Left ventricle myocardium inferior (tissue), 1 donor: Measurements from ENCODE around the gene APEH. TPM values are rescaled to one million over a fixed set of nuclear protein-coding genes. Genes with fewer than 3 reads are reported as not detected.
"Not testable (repeated sequence)": the region's sequence is repeated elsewhere in the genome, so short reads cannot be mapped to it uniquely, and the experiment has no call there.

ENCODE experiments used
- DNase-seq: peaks from one replicate; pipeline ENCODE4 v3.0.0-alpha.2; 2020
- H3K27ac ChIP-seq: fragments of 200-600 bp; replicated peaks from 2 replicates; pipeline ENCODE4 v1.8.0; 2021
- H3K27me3 ChIP-seq: fragments of 200-600 bp; 2 replicates; pipeline ENCODE4 v1.8.0; 2021; ENCODE audit warnings: low read depth
- H3K36me3 ChIP-seq: fragments of 200-600 bp; 2 replicates; pipeline ENCODE4 v1.8.0; 2021
- H3K4me1 ChIP-seq: fragments of 200-600 bp; 2 replicates; pipeline ENCODE4 v1.8.0; 2021
- H3K4me3 ChIP-seq: fragments of 200-600 bp; 2 replicates; pipeline ENCODE4 v1.8.0; 2021; ENCODE audit warnings: mild to moderate bottlenecking, moderate library complexity
- H3K9me3 ChIP-seq: fragments of 200-600 bp; replicated peaks from 2 replicates; pipeline ENCODE4 v1.8.0; 2021
- CTCF ChIP-seq: fragments of 200-600 bp; IDR thresholded peaks from 2 replicates; pipeline ENCODE4 v1.8.0; 2021; ENCODE audit warnings: antibody characterized with exemption, mild to moderate bottlenecking, borderline replicate concordance
- intact Hi-C: fragments of 100-400 bp; cut with micrococcal nuclease; formaldehyde crosslinking; loops from one replicate; pipeline ENCODE4 v1.11.0; 2022
- total RNA-seq: library from RNA; stranded (reverse); fragmentation: NEBNext Ultra II Directional; extraction: Animal tissue kit (Norgen Biotek cat#: 25700); gene quantifications from one replicate; pipeline ENCODE4 v1.2.1, GENCODE V29; 2021
- donor health status: DM: no; HTN: yes; CAD: no; lungs with severe emphysema.

The APEH gene
- total RNA-seq, 1 donor from 2014 or later = 99.0 TPM

- H3K9me3 ChIP-seq = no peaks in the 10 kb centered on the region
- peaks cover 48% of the 10 kb centered on the region for H3K4me1 ChIP-seq
- H3K27ac ChIP-seq = peak within 1 kb of the TSS; percentile 84
- peak within 1 kb of the TSS; percentile 88 for H3K4me3 ChIP-seq
- peak; percentile 92 for DNase-seq
- H3K36me3 ChIP-seq = no peaks in the 10 kb centered on the region
- TF ChIP-seq CTCF = peak; percentile 53
- H3K27me3 ChIP-seq = peaks cover 14% of the 10 kb centered on the region
- intact Hi-C loops = no loop called here
Observed at GRCh38 chr3:49689046-49689907, 15.1 kb downstream of the APEH start, which contains the start of the genes MST1 and RNF123. Gene MST1, minus strand, starts transcription at chr3:49689474. Its CDS starts 783 bp downstream, at chr3:49688691. Gene RNF123, plus strand, starts transcription at chr3:49689557. Its CDS starts 1,609 bp downstream, at chr3:49691166.

- H3K36me3 ChIP-seq, intact Hi-C loops, DNase-seq, H3K9me3 ChIP-seq: not testable (repeated sequence)
- H3K4me3 ChIP-seq = peak overlapping the region; percentile 88
- peak overlapping the region; percentile 84 for H3K27ac ChIP-seq
- peaks cover 14% of the 10 kb centered on the region for H3K27me3 ChIP-seq
- peaks cover 55% of the 10 kb centered on the region for H3K4me1 ChIP-seq
Observed at GRCh38 chr3:49689908-49690624, 15.9 kb downstream of the APEH start.

GRCh38 chr3:49690856-49691255 is 16.7 kb downstream of the APEH start:
- Histone ChIP-seq H3K27me3 (peaks cover 14% of the 10 kb centered on the region), H3K4me1 (peaks cover 60% of the 10 kb centered on the region), H3K4me3 (peak overlapping the region; percentile 88)
- H3K36me3 ChIP-seq, intact Hi-C loops, DNase-seq, H3K27ac ChIP-seq, H3K9me3 ChIP-seq: not testable (repeated sequence)

GRCh38 chr3:49691481-49691880 is 17.3 kb downstream of the APEH start:
- Histone ChIP-seq H3K27me3 (peaks cover 10% of the 10 kb centered on the region), H3K4me1 (peaks cover 62% of the 10 kb centered on the region)
- DNase-seq, H3K9me3 ChIP-seq, intact Hi-C loops, H3K4me3 ChIP-seq, H3K36me3 ChIP-seq, H3K27ac ChIP-seq: not testable (repeated sequence)

- DNase-seq, H3K9me3 ChIP-seq, H3K4me3 ChIP-seq, intact Hi-C loops, H3K27me3 ChIP-seq: not testable (repeated sequence)
- peaks cover 60% of the 10 kb centered on the region for H3K4me1 ChIP-seq
- H3K36me3 ChIP-seq = peaks cover 20% of the 10 kb centered on the region
- peak overlapping the region; percentile 57 for H3K27ac ChIP-seq
Observed at GRCh38 chr3:49694409-49695070, 20.4 kb downstream of the APEH start.

GRCh38 chr3:49695350-49696015 is 21.3 kb downstream of the APEH start:
- Histone ChIP-seq H3K36me3 (peaks cover 30% of the 10 kb centered on the region), H3K27ac (peak overlapping the region; percentile 57), H3K4me1 (peaks cover 59% of the 10 kb centered on the region)
- H3K4me3 ChIP-seq, H3K9me3 ChIP-seq, DNase-seq, intact Hi-C loops, H3K27me3 ChIP-seq: not testable (repeated sequence)

GRCh38 chr3:49699281-49699979 is 25.3 kb downstream of the APEH start:
- peaks cover 58% of the 10 kb centered on the region for H3K36me3 ChIP-seq
- no peaks in the 10 kb centered on the region for H3K27me3 ChIP-seq
- no peak overlapping the region for H3K4me3 ChIP-seq
- H3K27ac ChIP-seq = no peak overlapping the region
- H3K4me1 ChIP-seq = peaks cover 47% of the 10 kb centered on the region
- no peak for TF ChIP-seq CTCF
- DNase-seq = no peak
- intact Hi-C loops = no loop called here
- no peaks in the 10 kb centered on the region for H3K9me3 ChIP-seq
